Heart left ventricle (tissue), 16 donors: ENCODE results near the gene MAGI2. TPM values are rescaled to one million over a fixed set of nuclear protein-coding genes. Genes with fewer than 3 reads are reported as not detected.

Experiments
- ATAC-seq, 4 donors: fragments of 200-7000 bp; cut with Tn5 transposase; one replicate each; pipeline ENCODE4 v1.9.1; 2020 to 2022; ENCODE audit warnings: moderate library complexity in 4 of 4, mild to moderate bottlenecking in 3 of 4, moderate number of reproducible peaks in 1 of 4
- DNase-seq, 5 donors: peaks; one replicate each; pipeline ENCODE4 v3.0.0-alpha.2; 2020
- H3K27ac ChIP-seq, 12 donors: fragments of 200-600 bp; sonication (generic) in 4 of 12; one replicate each; pipeline versions ENCODE4 v1.5.0 to v1.8.0; 2016 to 2022; ENCODE audit warnings: mild to moderate bottlenecking in 2 of 12
- H3K27me3 ChIP-seq, 9 donors: fragments of 200-600 bp; sonication (generic) in 2 of 9; one replicate each; pipeline versions ENCODE4 v1.5.1 to v1.8.0; 2016 to 2022; ENCODE audit warnings: mild to moderate bottlenecking in 3 of 9
- H3K36me3 ChIP-seq, 9 donors: fragments of 200-600 bp; sonication (generic) in 2 of 9; one replicate each; pipeline versions ENCODE4 v1.5.0 to v1.8.0; 2018 to 2022; ENCODE audit warnings: mild to moderate bottlenecking in 2 of 9
- H3K4me1 ChIP-seq, 12 donors: fragments of 200-600 bp; sonication (generic) in 4 of 12; one replicate each; pipeline versions ENCODE4 v1.5.0 to v1.8.0; 2016 to 2022; ENCODE audit warnings: mild to moderate bottlenecking in 3 of 12
- H3K4me3 ChIP-seq, 12 donors: fragments of 200-600 bp; sonication (generic) in 4 of 12; one replicate each; pipeline versions ENCODE4 v1.5.0 to v1.8.0; 2017 to 2022; ENCODE audit warnings: mild to moderate bottlenecking in 9 of 12, moderate library complexity in 4 of 12
- H3K9me3 ChIP-seq, 12 donors: fragments of 200-600 bp; sonication (generic) in 4 of 12; one replicate each; pipeline versions ENCODE4 v1.5.0 to v1.8.0; 2016 to 2022; ENCODE audit warnings: mild to moderate bottlenecking in 1 of 12
- POLR2A ChIP-seq, 2 donors: fragments of 450-650 bp; IDR thresholded peaks; one replicate each; pipeline ENCODE4 v1.6.1; 2017; ENCODE audit warnings: antibody characterized with exemption in 2 of 2, mild to moderate bottlenecking in 2 of 2, moderate library complexity in 2 of 2
- WGBS, 4 donors: extraction: QIAGEN DNeasy Blood & Tissue Kit in 2 of 4; methylation state at CpG; one replicate each; pipeline versions ENCODE4 v1.1.5 to v1.1.7; 2013 to 2018; 5-methylcytosine and 5-hydroxymethylcytosine counted together
- intact Hi-C, 10 donors: fragments of 100-400 bp; cut with DNase I; formaldehyde crosslinking; loops; one replicate each; pipeline versions ENCODE4 v1.11.1 to v1.14.2; 2022
- polyA plus RNA-seq, 2 donors: library from polyadenylated mRNA; stranded (reverse); fragments of 200-250 nt; gene quantifications; one replicate each; pipeline ENCODE4 v1.2.3, GENCODE V29; 2013
- total RNA-seq, 9 donors: library from RNA; depleted of rRNA in 2 of 9; stranded (reverse); fragments of >200 nt in 2 of 9; fragmentation: NEBNext Ultra II Directional in 3 of 9; extraction: Animal tissue kit (Norgen Biotek cat#: 25700) in 3 of 9; gene quantifications; one replicate each; pipeline versions ENCODE4 v1.1.0 to v1.2.4, GENCODE V29; 2016 to 2023
- TF ChIP-seq, protein P1 (sequence below), 12 donors: fragments of 200-600 bp; sonication (generic) in 4 of 12; IDR thresholded peaks; one replicate each; pipeline versions ENCODE4 v1.5.0 to v1.8.0; 2018 to 2022; ENCODE audit warnings: antibody characterized with exemption in 12 of 12, mild to moderate bottlenecking in 5 of 12
- donor health status: ischemic (EF 13 %, LVEDD 7.1; RV severe dilation, severe dysfunction).
- donor health status: healthy with polysubstance abuse.
- donor health status: DM: no; HTN: yes; CAD: no.
- donor health status: DM: no; HTN: no; CAD: no.
- donor health status: ischemic (EF 25% LVEDD 6.9; RV normal size, moderate dysfunction).
- donor health status: ischemic (EF 25% LVEDD 5.7; RV mildly dilated, moderate dysfunction).
- donor health status: healthy.
- donor health status: DM: yes; HTN: yes; CAD: no.
- donor health status: ischemic (EF 35%, LVEDD 5.7; RV mildly dilated, moderate dysfunction).
- donor health status: nonischemic (EF 11% LVEDD 7.7; RV severe dilation, severe dysfunction).
- donor health status: DM: yes; HTN: yes; CAD: no.
- donor health status: PGD.
- donor health status: ischemic (EF 29% LVEDD 5.4; RV normal size, mild dysfunction).
- donor health status: nonischemic (EF 23%, LVEDD 6.1; RV moderate dilation, normal function).

MAGI2 gene
- total and polyA plus RNA-seq, 11 donors: 1.1 to 6.8 (median 3.8) TPM

DNA sequence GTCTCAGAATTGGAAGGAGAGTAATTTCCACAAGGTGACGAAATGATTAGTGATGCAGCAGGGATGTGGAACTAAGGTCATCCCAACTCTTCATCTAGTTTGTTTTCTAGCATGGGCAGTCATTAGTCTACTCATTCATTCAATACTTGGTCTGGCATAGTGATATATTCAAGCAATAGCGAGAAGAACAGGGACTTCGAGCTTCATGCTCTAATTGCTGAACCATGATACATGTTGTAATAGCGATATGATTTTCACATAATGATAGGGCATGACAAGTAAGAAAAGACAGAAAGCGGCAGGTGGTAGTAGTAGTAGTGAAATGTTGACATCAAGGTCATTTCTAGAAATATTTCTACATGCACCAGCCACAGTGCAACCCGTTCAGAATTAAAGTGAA is 1002.8 kb downstream of the MAGI2 start:
- Histone ChIP-seq H3K9me3 (no peaks in the 10 kb centered on the region), H3K27ac (no peak overlapping the region), H3K4me1 (no peaks in the 10 kb centered on the region), H3K27me3 (no peaks in the 10 kb centered on the region), H3K36me3 (no peaks in the 10 kb centered on the region), H3K4me3 (no peak overlapping the region)
- TF ChIP-seq, protein P1, sequence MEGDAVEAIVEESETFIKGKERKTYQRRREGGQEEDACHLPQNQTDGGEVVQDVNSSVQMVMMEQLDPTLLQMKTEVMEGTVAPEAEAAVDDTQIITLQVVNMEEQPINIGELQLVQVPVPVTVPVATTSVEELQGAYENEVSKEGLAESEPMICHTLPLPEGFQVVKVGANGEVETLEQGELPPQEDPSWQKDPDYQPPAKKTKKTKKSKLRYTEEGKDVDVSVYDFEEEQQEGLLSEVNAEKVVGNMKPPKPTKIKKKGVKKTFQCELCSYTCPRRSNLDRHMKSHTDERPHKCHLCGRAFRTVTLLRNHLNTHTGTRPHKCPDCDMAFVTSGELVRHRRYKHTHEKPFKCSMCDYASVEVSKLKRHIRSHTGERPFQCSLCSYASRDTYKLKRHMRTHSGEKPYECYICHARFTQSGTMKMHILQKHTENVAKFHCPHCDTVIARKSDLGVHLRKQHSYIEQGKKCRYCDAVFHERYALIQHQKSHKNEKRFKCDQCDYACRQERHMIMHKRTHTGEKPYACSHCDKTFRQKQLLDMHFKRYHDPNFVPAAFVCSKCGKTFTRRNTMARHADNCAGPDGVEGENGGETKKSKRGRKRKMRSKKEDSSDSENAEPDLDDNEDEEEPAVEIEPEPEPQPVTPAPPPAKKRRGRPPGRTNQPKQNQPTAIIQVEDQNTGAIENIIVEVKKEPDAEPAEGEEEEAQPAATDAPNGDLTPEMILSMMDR (IDR thresholded peaks at IDR 0.05): no peak
- TF ChIP-seq POLR2A (IDR thresholded peaks at IDR 0.05): no peak
- WGBS, 4 donors: 65 to 79% (median 73%) methylated on average over 6 of the region's 6 CpGs
- ATAC-seq (no peak), DNase-seq (no peak)
- intact Hi-C loops: no loop called here

DNA sequence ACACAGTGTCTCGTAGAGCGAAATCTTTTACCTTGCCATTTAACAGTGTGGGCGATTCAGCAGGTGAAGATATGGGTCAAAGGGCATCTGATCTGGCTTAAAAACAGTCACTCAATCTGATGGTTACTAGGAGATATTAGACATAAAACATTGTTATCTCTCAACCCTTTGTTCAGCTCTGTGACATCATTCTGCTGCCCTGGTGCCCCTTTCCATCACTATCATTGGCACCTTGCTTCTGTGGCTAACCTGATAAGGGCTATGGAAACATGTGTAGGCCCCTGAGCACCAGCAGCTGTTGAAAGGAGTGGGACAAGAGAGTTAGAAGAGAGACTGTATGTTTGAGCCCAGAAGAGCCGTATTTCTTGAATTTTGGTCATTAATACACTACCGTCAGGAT is 1004.6 kb downstream of the MAGI2 start:
- intact Hi-C loops: no loop called here

GRCh38 chr7:78444267-78444666 is 1009.2 kb downstream of the MAGI2 start:
- Histone ChIP-seq H3K4me3 (no peak overlapping the region), H3K27ac (no peak overlapping the region), H3K4me1 (no peaks in the 10 kb centered on the region), H3K9me3 (no peaks in the 10 kb centered on the region), H3K27me3 (no peaks in the 10 kb centered on the region), H3K36me3 (no peaks in the 10 kb centered on the region)
- DNase-seq: no peak
- TF ChIP-seq POLR2A (IDR thresholded peaks at IDR 0.05): no peak
- TF ChIP-seq, protein P1 (IDR thresholded peaks at IDR 0.05): no peak
- intact Hi-C loops: no loop called here
- ATAC-seq: no peak
- 39 to 82% (median 78%) methylated on average over 2 of the region's 2 CpGs for WGBS, 4 donors

More for the DNA sequence above, 1004.6 kb downstream of the MAGI2 start:
- Histone ChIP-seq H3K9me3 (no peaks in the 10 kb centered on the region), H3K4me1 (no peaks in the 10 kb centered on the region), H3K36me3 (no peaks in the 10 kb centered on the region), H3K27ac (no peak overlapping the region), H3K27me3 (no peaks in the 10 kb centered on the region), H3K4me3 (no peak overlapping the region)
- WGBS, 4 donors: 63 to 76% (median 67%) methylated on average over 5 of the region's 5 CpGs
- TF ChIP-seq, protein P1 (IDR thresholded peaks at IDR 0.05): no peak
- no peak for TF ChIP-seq POLR2A (IDR thresholded peaks at IDR 0.05)
- peak in 2 of 4 donors; percentile 78 to 84 for ATAC-seq
- DNase-seq: no peak

GRCh38 chr7:78443811-78444210 is 1009.7 kb downstream of the MAGI2 start:
- 64 to 73% (median 65%) methylated on average over 4 of the region's 4 CpGs for WGBS, 4 donors
- ATAC-seq (no peak), DNase-seq (no peak)
- Histone ChIP-seq H3K4me3 (no peak overlapping the region), H3K27ac (no peak overlapping the region), H3K27me3 (no peaks in the 10 kb centered on the region), H3K4me1 (no peaks in the 10 kb centered on the region), H3K36me3 (no peaks in the 10 kb centered on the region), H3K9me3 (no peaks in the 10 kb centered on the region)
- TF ChIP-seq POLR2A (IDR thresholded peaks at IDR 0.05): no peak
- TF ChIP-seq, protein P1 (IDR thresholded peaks at IDR 0.05): no peak
- intact Hi-C loops: no loop called here
